GM10847 (cell line): ENCODE results near the gene MXD4.

Experiments used
- POLR2A ChIP-seq: IDR thresholded peaks from 2 replicates; pipeline ENCODE4 v1.6.1; 2011; ENCODE audit not compliant: insufficient read length; ENCODE audit errors: extremely low read depth

MXD4 gene

DNA sequence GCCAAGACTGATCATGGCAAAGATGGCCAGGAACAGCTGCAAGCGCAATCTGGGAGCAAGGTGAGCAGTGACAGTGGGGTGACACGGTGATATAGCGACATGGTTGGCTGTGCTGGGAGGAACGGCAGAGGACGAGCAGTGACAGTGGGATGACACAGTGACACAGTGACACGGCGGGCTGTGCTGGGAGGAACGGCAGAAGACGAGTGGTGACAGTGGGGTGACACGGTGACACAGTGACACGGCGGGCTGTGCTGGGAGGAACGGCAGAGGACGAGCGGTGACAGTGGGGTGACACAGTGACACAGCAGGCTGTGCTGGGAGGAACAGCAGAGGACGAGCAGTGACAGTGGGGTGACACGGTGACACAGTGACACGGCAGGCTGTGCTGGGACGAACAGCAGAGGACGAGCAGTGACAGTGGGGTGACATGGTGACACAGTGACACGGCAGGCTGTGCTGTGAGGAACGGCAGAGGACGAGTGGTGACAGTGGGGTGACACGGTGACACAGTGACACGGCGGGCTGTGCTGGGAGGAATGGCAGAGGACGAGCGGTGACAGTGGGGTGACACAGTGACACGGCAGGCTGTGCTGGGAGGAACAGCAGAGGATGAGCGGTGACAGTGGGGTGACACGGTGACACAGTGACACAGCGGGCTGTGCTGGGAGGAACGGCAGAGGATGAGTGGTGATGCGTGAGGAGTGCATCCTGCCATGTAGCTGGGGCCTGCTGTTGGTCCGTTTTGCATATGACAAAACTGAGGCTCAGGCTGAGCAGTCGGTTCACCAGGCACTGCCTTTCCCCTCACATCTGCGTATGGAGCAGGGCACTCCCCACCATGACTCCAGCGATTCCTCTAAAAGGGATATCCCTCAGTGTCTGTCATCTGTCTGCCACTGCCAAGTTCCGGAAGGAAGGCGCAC, 36.0 kb upstream of the MXD4 start:
- TF ChIP-seq POLR2A: no peak

DNA sequence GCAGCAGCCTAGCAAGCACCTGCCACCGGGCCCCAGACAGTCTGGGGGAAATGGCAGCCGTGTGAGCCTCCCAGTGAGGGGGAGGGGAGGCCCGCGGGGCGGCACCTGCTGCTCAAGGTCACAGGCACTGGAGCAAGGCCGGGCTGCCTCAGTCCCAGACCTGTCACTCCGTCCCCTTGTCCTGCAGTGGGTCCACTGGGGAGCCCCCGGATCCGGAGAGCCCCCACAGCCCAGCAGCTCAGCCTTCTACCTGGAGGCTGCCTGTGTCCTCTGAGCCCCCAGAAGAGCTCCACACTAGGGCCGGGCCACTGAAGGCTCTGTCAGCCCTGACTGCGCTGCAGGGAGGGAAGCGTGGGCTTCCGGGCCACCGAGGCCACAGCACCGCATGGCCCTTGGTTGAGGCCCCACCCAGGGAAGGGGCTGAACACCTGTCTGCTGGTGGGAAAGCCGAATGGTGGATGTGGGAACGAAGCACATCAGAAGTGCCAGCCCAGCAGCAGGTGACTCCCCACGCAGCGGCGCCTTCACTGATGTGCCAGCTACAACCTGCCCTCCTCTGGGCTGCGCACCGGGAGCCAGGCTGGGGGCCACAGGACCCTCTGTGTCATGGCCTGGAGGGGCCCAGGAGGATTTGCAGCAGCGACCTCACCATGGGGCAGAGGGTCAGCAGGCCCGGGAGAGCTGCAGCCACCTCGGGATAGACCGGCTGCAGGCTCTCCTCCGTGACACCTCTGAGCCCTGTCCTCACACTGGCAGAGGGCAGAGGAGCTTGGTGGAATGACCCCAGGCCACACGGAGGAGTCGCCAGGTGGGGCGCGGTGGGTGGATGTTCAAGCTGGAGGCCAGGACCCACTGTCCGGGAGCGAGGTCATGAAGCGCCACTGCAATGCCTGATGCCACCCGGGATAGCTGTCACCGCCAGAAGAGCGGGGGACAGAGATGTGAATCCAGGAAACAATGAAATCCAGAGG, 35.0 kb upstream of the MXD4 start:
- no peak for TF ChIP-seq POLR2A

DNA sequence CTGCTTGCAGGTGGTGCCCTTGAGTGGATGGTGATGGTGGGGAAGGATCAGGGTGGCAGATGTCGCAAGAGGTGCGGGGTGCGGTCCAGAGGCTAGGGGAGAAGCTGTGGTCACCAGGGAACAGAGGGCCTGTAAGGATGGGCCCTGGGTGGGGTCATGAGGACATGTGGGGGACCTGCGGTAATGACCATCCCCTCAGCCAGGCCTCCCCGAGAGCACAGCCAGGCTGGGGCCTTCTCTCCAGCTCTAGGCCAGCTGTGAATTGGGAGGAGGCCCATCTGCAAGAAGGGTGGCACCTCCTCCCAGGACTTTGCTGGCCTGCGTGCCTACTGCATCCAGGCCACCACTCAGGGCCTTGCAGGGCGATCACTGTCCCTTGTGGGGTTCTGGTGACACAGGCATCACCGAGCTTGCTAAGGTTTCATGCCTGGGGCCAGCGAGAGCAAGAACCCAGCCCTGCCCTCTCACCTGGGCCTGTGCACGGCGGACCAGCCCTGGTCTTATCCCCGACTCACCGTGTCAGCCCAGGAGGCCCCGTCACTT, 34.1 kb upstream of the MXD4 start:
- TF ChIP-seq POLR2A: no peak

GRCh38 chr4:2295500-2295899, 33.6 kb upstream of the MXD4 start:
- no peak for TF ChIP-seq POLR2A

GRCh38 chr4:2292646-2293108, 30.8 kb upstream of the MXD4 start:
- TF ChIP-seq POLR2A: no peak

GRCh38 chr4:2291705-2292645, 30.1 kb upstream of the MXD4 start:
- TF ChIP-seq POLR2A: no peak

GRCh38 chr4:2290974-2291704, 29.2 kb upstream of the MXD4 start:
- TF ChIP-seq POLR2A: no peak

- TF ChIP-seq POLR2A: no peak
Observed at GRCh38 chr4:2290488-2290887, 28.6 kb upstream of the MXD4 start.

GRCh38 chr4:2289955-2290333, 28.0 kb upstream of the MXD4 start:
- no peak for TF ChIP-seq POLR2A

DNA sequence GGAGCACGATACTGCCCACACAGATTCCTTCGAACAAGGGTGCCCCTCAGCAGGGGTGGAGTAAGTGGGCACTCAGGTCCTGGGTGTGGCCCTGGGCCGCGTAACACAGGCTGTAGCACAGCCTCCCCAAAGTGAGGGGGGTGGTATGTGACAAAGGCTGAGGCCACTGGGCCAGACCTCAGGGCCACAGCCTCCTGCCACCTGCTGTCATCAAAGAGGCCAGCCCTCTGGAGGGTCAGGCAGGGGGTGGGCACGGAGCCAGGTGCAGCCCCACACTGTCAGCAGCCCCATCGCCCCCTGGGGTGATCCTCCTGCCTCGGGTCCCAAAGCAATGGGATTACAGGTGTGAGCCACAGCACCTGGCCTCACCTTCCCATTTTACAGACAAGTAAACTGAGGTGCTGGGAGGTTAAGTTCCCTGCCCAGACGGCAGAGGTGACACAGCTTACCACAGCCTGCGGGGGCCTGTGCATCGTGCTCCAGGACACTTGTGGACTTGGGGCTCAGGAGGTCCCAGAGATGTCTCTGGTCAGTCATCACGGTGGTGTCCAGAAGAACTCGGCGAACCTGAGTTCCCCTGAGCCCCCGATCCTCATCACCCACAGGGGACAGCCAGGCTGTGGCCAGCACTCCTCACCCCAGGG, 27.5 kb upstream of the MXD4 start:
- TF ChIP-seq POLR2A: no peak

DNA sequence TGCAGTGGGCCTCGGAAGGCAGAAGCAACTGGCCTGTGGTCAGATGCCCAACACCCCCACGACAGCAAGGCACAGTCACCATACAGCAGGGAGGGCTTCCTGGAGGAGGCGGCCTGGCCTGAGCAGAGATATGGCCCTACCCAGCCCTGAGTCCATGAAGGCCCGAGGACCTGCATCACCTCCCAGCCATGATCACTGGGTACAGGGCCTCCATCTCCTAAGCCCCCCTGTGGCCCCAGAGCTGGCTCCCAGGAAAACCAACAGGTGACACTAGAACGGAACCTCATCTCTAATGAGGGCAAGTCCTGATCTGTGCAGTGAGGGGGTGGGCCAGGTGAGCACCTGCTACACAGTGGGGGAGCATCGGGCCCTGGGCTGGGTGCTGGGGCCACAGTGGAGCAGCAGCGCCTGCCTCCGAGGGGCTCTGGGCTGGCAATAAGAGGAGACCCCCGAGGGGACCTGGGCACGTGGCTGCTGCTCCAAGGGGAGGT, 26.2 kb upstream of the MXD4 start:
- no peak for TF ChIP-seq POLR2A

- TF ChIP-seq POLR2A: no peak
Observed at GRCh38 chr4:2287594-2287915, 25.6 kb upstream of the MXD4 start.

DNA sequence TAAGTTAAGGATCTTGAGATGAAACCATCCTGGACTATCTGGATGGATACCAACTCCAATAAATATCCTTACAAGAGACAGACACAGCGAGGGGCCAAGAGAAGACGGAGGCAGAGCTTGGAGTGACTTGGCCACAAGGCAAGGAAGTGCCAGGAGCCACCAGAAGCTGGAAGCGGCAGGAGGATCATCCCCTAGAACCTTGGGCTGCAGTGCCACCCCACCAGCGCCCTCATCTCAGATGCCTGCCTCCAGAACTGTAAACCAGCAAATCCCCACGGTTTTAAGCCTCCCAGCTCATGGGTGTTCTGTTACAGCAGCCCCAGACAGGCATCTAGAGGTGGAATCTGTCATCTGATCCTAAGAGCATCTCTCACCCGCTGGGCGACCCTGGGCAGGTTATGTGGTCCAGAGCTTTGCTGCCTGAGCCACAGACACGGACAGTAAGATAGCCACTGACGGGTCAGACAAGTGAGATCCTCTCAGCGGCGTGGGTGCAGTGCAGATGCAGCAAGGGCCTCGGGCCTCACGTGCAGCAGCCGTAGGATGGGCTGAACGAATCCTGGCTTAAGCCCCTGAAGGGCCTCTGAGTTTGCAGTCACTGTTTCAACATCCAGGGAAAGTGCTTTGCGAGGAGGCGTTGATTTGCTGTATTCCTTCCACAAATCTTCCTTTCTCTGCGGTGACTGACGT, 25.1 kb upstream of the MXD4 start:
- TF ChIP-seq POLR2A: no peak
